ENCODE measurements around the gene DMRT1.

GRCh38 chr9:976258-976942 is 134.9 kb downstream of the DMRT1 start, which contains the start of gene DMRT3:
- TF ChIP-seq POLR2A (IDR thresholded peaks at IDR 0.05; ENCODE audit: low read length) (no peak), GATA1 (IDR thresholded peaks at IDR 0.05; ENCODE audit: low read depth, low read length) (no peak)
